CD4-positive, alpha-beta T cell (primary cell): ENCODE measurements around the gene DUSP10. TPM values are rescaled to one million over a fixed set of nuclear protein-coding genes. Genes with fewer than 3 reads are reported as not detected.

Experiments used
- ATAC-seq: fragments of 200-7000 bp; cut with Tn5 transposase; one replicate; pipeline ENCODE4 v1.10.0; 2022; ENCODE audit warnings: mild to moderate bottlenecking; ENCODE audit not compliant: poor library complexity
- CTCF ChIA-PET: fragments of 350-600 bp; sonication (Branson Sonifier 250); formaldehyde crosslinking; loops from one replicate; lab custom pipeline; 2021; ENCODE audit warnings: antibody characterized with exemption, inconsistent platforms; lab: Charles Lee
- POLR2A ChIA-PET: fragments of 350-600 bp; sonication (Branson Sonifier 250); formaldehyde crosslinking; loops from one replicate; lab custom pipeline; 2021; ENCODE audit warnings: antibody characterized with exemption, inconsistent platforms; lab: Charles Lee
- DNase-seq, 14 experiments: peaks; one replicate each; pipeline ENCODE4 v3.0.0-alpha.2; 2013 to 2020; ENCODE audit warnings: mixed read lengths in 2 of 14
- H3K27ac ChIP-seq, 2 donors: one replicate each; pipeline versions ENCODE4 v1.5.1 to v1.7.0; 2013; ENCODE audit warnings: low read length in 2 of 2, low read depth in 1 of 2, mild to moderate bottlenecking in 1 of 2
- H3K27me3 ChIP-seq, 2 experiments: 1 replicate in 1 of 2; 2 replicates in 1 of 2; pipeline versions ENCODE4 v1.6.1 to v1.7.0; 2013; ENCODE audit warnings: low read length in 2 of 2, control low read depth in 1 of 2, mild to moderate bottlenecking in 1 of 2, moderate library complexity in 1 of 2; ENCODE audit not compliant: insufficient read depth in 2 of 2, control insufficient read depth in 1 of 2
- H3K36me3 ChIP-seq: one replicate; pipeline ENCODE4 v1.6.1; 2013; ENCODE audit warnings: low read length, control low read depth; ENCODE audit not compliant: insufficient read depth
- H3K4me1 ChIP-seq: one replicate; pipeline ENCODE4 v1.6.1; 2013; ENCODE audit warnings: low read length, control low read depth; ENCODE audit not compliant: insufficient read depth
- H3K4me3 ChIP-seq: one replicate; pipeline ENCODE4 v1.5.1; 2013; ENCODE audit warnings: mild to moderate bottlenecking, low read length, moderate library complexity
- H3K9me3 ChIP-seq, 2 experiments: 1 replicate in 1 of 2; 2 replicates in 1 of 2; pipeline versions ENCODE4 v1.6.1 to v1.7.0; 2013; ENCODE audit warnings: low read length in 2 of 2, mild to moderate bottlenecking in 2 of 2, control low read depth in 1 of 2, moderate library complexity in 1 of 2; ENCODE audit not compliant: control insufficient read depth in 1 of 2, insufficient read depth in 1 of 2
- H3K27ac Mint-ChIP-seq: one replicate; pipeline ENCODE4 v1.8.0; 2020; ENCODE audit warnings: mixed read lengths
- H3K27me3 Mint-ChIP-seq: one replicate; pipeline ENCODE4 v1.8.0; 2021; ENCODE audit warnings: mixed read lengths
- H3K36me3 Mint-ChIP-seq: one replicate; pipeline ENCODE4 v1.8.0; 2021; ENCODE audit warnings: low read depth, mixed read lengths
- H3K4me1 Mint-ChIP-seq: one replicate; pipeline ENCODE4 v1.8.0; 2021; ENCODE audit warnings: low read depth, mixed read lengths
- H3K4me3 Mint-ChIP-seq: one replicate; pipeline ENCODE4 v1.8.0; 2020; ENCODE audit warnings: mild to moderate bottlenecking, mixed read lengths
- H3K9me3 Mint-ChIP-seq: one replicate; pipeline ENCODE4 v1.8.0; 2020; ENCODE audit warnings: mixed read lengths
- intact Hi-C, 2 experiments: fragments of 100-400 bp; cut with DNase I in 1 of 2; cut with micrococcal nuclease in 1 of 2; formaldehyde crosslinking; loops; one replicate each; pipeline versions ENCODE4 v1.15.1 to v1.9.0; 2023 to 2025; cut with DNase I, micrococcal nuclease
- total RNA-seq, 174 experiments: library from RNA in 2 of 174; stranded (reverse) in 2 of 174; gene quantifications; one replicate each; pipeline ENCODE4 v1.2.3 and lab custom pipeline; 2021 to 2026
- TF ChIP-seq, protein P1 (sequence below): fragments of 200-600 bp; IDR thresholded peaks from one replicate; pipeline ENCODE4 v1.8.0; 2022; ENCODE audit warnings: antibody characterized with exemption, mild to moderate bottlenecking

The DUSP10 gene
- total RNA-seq, 2 experiments from 2014 or later: 66.9 to 70.9 TPM

DNA sequence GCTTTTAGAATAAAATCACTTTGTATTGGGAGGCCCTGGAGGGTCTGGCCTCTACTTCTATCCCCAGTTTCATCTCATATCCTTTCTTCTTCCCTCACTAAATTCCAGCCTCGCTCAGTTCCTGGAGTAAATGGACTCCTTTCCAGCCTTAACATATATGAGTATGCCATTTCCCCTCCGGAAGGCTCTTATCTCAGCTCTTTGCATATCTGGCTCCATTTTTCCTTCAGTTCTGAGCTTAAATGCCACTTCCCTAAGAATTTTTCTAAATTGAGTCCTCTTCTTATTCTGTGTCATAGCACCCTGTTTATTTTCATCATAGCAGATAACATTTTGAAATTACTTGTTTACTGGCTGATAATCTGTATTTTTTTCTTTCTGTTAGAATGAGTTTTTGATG lies 20.2 kb upstream of the DUSP10 start:
- no peak overlapping the region for H3K27ac Mint-ChIP-seq
- Histone ChIP-seq H3K27ac (no peak overlapping the region), H3K9me3 (no peaks in the 10 kb centered on the region), H3K36me3 (no peaks in the 10 kb centered on the region), H3K27me3 (no peaks in the 10 kb centered on the region), H3K4me3 (no peak overlapping the region), H3K4me1 (no peaks in the 10 kb centered on the region)
- TF ChIP-seq, protein P1, sequence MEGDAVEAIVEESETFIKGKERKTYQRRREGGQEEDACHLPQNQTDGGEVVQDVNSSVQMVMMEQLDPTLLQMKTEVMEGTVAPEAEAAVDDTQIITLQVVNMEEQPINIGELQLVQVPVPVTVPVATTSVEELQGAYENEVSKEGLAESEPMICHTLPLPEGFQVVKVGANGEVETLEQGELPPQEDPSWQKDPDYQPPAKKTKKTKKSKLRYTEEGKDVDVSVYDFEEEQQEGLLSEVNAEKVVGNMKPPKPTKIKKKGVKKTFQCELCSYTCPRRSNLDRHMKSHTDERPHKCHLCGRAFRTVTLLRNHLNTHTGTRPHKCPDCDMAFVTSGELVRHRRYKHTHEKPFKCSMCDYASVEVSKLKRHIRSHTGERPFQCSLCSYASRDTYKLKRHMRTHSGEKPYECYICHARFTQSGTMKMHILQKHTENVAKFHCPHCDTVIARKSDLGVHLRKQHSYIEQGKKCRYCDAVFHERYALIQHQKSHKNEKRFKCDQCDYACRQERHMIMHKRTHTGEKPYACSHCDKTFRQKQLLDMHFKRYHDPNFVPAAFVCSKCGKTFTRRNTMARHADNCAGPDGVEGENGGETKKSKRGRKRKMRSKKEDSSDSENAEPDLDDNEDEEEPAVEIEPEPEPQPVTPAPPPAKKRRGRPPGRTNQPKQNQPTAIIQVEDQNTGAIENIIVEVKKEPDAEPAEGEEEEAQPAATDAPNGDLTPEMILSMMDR: no peak
- ChIA-PET CTCF (interaction anchor here (1.3 kb wide), 1 partner anchor 10 kb away, joined by 3 read pairs; no protein-coding TSS in a partner anchor), POLR2A (no interaction called here)
- DNase-seq (no peak), ATAC-seq (no peak)
- H3K36me3 Mint-ChIP-seq: no peaks in the 10 kb centered on the region
- peaks cover 3% of the 10 kb centered on the region for H3K4me1 Mint-ChIP-seq
- intact Hi-C loops: no loop called here
- no peak overlapping the region for H3K4me3 Mint-ChIP-seq
- no peaks in the 10 kb centered on the region for H3K27me3 Mint-ChIP-seq
- H3K9me3 Mint-ChIP-seq: no peaks in the 10 kb centered on the region

DNA sequence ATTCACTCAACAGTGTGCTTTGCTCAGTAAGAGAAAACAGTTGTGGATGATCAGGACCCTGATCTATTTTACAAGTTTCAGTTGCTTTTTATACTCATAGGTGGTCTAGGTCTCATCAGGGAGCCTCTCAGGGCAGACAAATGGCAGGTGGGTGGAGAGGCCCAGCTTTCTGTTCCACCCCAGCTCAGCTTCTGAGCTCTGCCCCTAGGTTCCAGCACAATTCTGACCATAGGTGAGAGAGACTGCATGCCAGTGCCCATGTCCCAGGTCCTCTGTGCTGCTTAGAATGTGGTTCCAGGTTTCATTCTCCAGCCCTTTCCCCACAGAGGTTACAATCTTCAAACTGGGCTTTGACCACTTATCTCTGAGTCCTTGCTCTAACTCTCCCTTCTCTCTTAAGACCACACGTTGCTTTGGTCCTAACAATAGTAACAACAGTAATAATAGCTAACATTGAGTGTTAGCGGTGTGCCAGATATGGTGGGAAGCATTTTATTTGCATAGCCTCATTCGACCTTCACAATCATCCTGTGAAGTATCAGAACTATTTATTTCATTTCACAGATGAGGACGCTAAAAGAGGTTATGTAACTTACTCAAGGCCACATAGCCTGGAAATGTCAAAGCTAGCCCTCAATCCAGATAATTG lies 19.6 kb upstream of the DUSP10 start:
- POLR2A ChIA-PET: no interaction called here
- Mint-ChIP-seq H3K36me3 (no peaks in the 10 kb centered on the region), H3K9me3 (no peaks in the 10 kb centered on the region), H3K27ac (no peak overlapping the region), H3K4me1 (peaks cover 3% of the 10 kb centered on the region), H3K27me3 (no peaks in the 10 kb centered on the region), H3K4me3 (no peak overlapping the region)
- no peak for ATAC-seq
- no peaks in the 10 kb centered on the region for H3K4me1 ChIP-seq
- H3K27me3 ChIP-seq: no peaks in the 10 kb centered on the region
- TF ChIP-seq, protein P1: no peak
- no peak overlapping the region for H3K27ac ChIP-seq
- intact Hi-C loops: no loop called here
- H3K9me3 ChIP-seq: no peaks in the 10 kb centered on the region
- no peak for DNase-seq
- CTCF ChIA-PET: interaction anchor here (1.3 kb wide), 1 partner anchor 10 kb away, joined by 3 read pairs; no protein-coding TSS in a partner anchor
- H3K36me3 ChIP-seq: no peaks in the 10 kb centered on the region
- H3K4me3 ChIP-seq: no peak overlapping the region

DNA sequence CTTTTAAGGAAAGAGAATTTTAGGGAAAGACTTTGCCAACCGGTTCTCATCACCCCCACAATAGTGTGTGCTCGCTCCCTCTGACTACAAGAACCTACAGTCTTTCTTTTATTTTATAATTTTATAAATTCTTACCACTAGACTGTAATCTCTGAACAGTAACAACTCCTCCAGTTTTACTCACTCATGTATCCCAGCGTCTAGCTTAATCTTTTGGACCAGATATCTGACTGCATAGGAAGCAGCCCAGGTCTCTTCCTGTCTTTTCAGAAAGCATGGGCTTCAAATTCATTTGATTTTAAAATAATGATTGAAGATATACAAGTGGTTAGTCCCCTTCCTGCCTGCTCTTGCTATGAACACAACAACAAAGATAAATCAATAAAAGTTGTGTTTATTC lies 19.0 kb upstream of the DUSP10 start:
- POLR2A ChIA-PET: no interaction called here
- Histone ChIP-seq H3K27ac (no peak overlapping the region), H3K4me3 (no peak overlapping the region), H3K27me3 (no peaks in the 10 kb centered on the region), H3K36me3 (no peaks in the 10 kb centered on the region), H3K9me3 (no peaks in the 10 kb centered on the region), H3K4me1 (no peaks in the 10 kb centered on the region)
- H3K4me1 Mint-ChIP-seq: peaks cover 3% of the 10 kb centered on the region
- no peak overlapping the region for H3K4me3 Mint-ChIP-seq
- intact Hi-C loops: no loop called here
- DNase-seq (no peak), ATAC-seq (no peak)
- TF ChIP-seq, protein P1: no peak
- CTCF ChIA-PET: no interaction called here
- no peak overlapping the region for H3K27ac Mint-ChIP-seq
- H3K9me3 Mint-ChIP-seq: no peaks in the 10 kb centered on the region
- H3K36me3 Mint-ChIP-seq: no peaks in the 10 kb centered on the region
- H3K27me3 Mint-ChIP-seq: no peaks in the 10 kb centered on the region
